ENCODE measurements around the gene AIM2.

The AIM2 gene, protein sequence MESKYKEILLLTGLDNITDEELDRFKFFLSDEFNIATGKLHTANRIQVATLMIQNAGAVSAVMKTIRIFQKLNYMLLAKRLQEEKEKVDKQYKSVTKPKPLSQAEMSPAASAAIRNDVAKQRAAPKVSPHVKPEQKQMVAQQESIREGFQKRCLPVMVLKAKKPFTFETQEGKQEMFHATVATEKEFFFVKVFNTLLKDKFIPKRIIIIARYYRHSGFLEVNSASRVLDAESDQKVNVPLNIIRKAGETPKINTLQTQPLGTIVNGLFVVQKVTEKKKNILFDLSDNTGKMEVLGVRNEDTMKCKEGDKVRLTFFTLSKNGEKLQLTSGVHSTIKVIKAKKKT

DNA sequence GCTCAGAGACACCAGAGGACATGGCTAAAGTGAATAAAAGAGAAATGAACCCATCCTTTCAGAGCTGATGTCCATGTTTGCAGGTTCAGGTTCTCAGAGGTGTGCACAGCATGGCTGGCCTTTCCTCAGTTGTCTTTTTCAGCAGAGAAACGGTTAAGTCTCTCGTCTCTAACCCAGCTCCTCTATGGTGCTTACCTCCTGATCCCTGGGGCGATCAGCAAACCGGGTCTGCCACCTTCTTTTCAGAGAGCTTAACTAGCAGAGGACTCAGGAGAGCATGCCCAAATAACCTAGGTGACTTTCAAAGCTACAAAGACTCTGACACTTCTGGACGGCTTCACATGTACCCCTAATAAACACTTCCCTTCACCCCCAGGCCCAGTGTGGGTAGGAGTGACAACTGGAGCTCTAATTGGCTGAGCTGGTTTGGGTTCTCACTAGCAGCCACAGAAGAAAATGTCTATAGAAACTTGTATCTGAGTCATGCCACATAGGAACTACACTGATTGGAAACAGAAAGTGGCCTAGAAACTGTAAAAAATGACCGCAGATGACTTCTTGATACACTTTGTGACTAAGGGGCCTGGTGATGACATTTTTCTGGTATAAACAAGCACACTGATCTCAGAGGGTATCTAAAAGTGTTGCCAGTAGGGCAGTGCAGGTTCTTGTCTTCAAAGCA, at the start of gene AIM2:
Gene AIM2 (minus strand): TSS at position 329 of the 682 bp plus-strand sequence. CDS start 3,267 bp downstream, outside the sequence.
- Histone ChIP-seq H3K4me3 (ENCODE audit: low read length) (peak within 1 kb of the TSS; percentile 66), H3F3A (ENCODE audit: insufficient read depth, low read length) (peaks cover 28% of the 10 kb centered on the region), H3K27ac (ENCODE audit: low read length) (peak within 1 kb of the TSS; percentile 85), H3K4me1 (ENCODE audit: low read length) (peaks cover 21% of the 10 kb centered on the region), H3K9ac (ENCODE audit: low read length) (peak within 1 kb of the TSS; percentile 68), H3K36me3 (replicated peaks; ENCODE audit: insufficient read depth, low read length) (no peaks in the 10 kb centered on the region), H3K79me2 (ENCODE audit: low read length) (peaks cover 15% of the 10 kb centered on the region), H3K27me3 (replicated peaks; ENCODE audit: insufficient read depth, low read length) (0 out of 2 replicates have a peak, but pooled peaks cover 3% of the 10 kb centered on the region), H2AFZ (ENCODE audit: low read length) (peak within 1 kb of the TSS; percentile 83), H3K9me3 (replicated peaks; ENCODE audit: insufficient read depth, low read length) (no peaks in the 10 kb centered on the region), H3K4me2 (ENCODE audit: low read depth, low read length) (peak within 1 kb of the TSS; percentile 82), H4K20me1 (ENCODE audit: insufficient read depth, low read length) (no peaks in the 10 kb centered on the region), H3K9me2 (replicated peaks; ENCODE audit: insufficient read depth, low read length) (no peaks in the 10 kb centered on the region)
- peak; percentile 96 for DNase-seq
- TF ChIP-seq, protein P1, sequence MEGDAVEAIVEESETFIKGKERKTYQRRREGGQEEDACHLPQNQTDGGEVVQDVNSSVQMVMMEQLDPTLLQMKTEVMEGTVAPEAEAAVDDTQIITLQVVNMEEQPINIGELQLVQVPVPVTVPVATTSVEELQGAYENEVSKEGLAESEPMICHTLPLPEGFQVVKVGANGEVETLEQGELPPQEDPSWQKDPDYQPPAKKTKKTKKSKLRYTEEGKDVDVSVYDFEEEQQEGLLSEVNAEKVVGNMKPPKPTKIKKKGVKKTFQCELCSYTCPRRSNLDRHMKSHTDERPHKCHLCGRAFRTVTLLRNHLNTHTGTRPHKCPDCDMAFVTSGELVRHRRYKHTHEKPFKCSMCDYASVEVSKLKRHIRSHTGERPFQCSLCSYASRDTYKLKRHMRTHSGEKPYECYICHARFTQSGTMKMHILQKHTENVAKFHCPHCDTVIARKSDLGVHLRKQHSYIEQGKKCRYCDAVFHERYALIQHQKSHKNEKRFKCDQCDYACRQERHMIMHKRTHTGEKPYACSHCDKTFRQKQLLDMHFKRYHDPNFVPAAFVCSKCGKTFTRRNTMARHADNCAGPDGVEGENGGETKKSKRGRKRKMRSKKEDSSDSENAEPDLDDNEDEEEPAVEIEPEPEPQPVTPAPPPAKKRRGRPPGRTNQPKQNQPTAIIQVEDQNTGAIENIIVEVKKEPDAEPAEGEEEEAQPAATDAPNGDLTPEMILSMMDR (IDR thresholded peaks at IDR 0.05; ENCODE audit: low read length) = no peak
- TF ChIP-seq EZH2 (optimal IDR thresholded peaks at IDR 0.05; ENCODE audit: low read depth, low read length) (no peak), EZH2phosphoT487 (IDR thresholded peaks at IDR 0.05; ENCODE audit: low read length) (no peak)

DNA sequence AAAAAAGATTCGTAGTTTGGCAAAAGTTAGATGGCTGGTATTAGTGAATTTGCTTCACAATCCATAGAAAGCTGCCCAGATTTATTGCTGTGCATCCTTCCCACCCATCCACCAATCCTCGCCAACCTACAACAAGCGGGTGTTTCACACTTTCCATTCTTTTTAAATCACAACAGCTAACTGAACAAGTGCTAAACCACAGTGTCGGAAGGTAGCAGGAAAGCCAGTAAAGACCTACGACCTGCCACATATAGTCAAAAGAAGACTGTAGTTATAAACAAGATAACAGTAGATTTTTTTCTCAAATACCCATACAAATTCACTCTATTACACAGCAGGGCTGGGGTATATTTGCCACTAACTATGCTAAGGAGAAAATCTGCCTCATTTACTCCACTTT, 47.0 kb upstream of the AIM2 start:
- no peaks in the 10 kb centered on the region for H3K27me3 ChIP-seq (replicated peaks; ENCODE audit: insufficient read depth, low read length)
- H3K4me1 ChIP-seq (ENCODE audit: low read length) = no peaks in the 10 kb centered on the region
- H3K9me2 ChIP-seq (replicated peaks; ENCODE audit: insufficient read depth, low read length) = 0 out of 2 replicates have a peak, but pooled peaks cover 3% of the 10 kb centered on the region
- no peak overlapping the region for H3K27ac ChIP-seq (ENCODE audit: low read length)
- no peak for DNase-seq
- H3K79me2 ChIP-seq (ENCODE audit: low read length) = no peaks in the 10 kb centered on the region
- H3K9ac ChIP-seq (ENCODE audit: low read length) = no peak overlapping the region
- no peak overlapping the region for H3K4me2 ChIP-seq (ENCODE audit: low read depth, low read length)
- no peaks in the 10 kb centered on the region for H4K20me1 ChIP-seq (ENCODE audit: insufficient read depth, low read length)
- no peaks in the 10 kb centered on the region for H3K9me3 ChIP-seq (replicated peaks; ENCODE audit: insufficient read depth, low read length)
- H3F3A ChIP-seq (ENCODE audit: insufficient read depth, low read length) = no peaks in the 10 kb centered on the region
- no peaks in the 10 kb centered on the region for H3K36me3 ChIP-seq (replicated peaks; ENCODE audit: insufficient read depth, low read length)
- H3K4me3 ChIP-seq (ENCODE audit: low read length) = no peak overlapping the region
- no peak for TF ChIP-seq EZH2phosphoT487 (IDR thresholded peaks at IDR 0.05; ENCODE audit: low read length)
- H2AFZ ChIP-seq (ENCODE audit: low read length) = no peak overlapping the region

DNA sequence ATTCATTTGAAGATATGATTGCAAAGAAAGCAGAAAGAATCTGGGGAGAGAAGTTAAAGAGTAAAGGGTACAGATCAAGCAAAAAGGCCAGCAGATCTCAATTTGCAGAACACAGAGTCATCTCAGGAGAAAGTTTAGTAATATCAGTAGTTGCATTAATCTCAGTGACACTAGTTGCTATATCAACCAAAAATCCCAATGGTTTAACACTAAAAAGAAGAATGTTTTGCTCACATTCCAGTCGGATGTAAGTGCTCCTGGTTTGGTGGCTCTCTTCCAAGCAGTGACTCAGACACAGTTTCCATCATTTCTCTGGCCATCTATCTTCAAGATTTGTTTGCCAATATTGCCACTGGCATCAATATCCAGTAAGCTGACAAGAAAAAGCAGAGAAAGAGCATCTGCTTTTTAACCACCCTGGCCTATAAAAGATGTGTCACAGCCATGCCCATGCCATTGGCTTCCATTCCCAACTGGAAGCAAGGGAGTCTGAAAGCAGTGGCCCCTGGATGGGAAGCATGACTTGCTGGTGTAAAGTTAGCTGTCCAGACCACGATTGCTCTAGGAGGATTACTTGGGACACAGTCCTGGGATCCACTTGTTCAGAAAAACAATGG, 45.5 kb upstream of the AIM2 start:
- DNase-seq = no peak
- H3K36me3 ChIP-seq (replicated peaks; ENCODE audit: insufficient read depth, low read length) = no peaks in the 10 kb centered on the region
- H4K20me1 ChIP-seq (ENCODE audit: insufficient read depth, low read length) = no peaks in the 10 kb centered on the region
- H3K27ac ChIP-seq (ENCODE audit: low read length) = no peak overlapping the region
- TF ChIP-seq EZH2phosphoT487 (IDR thresholded peaks at IDR 0.05; ENCODE audit: low read length) (no peak), EZH2 (optimal IDR thresholded peaks at IDR 0.05; ENCODE audit: low read depth, low read length) (no peak)
- TF ChIP-seq, protein P1 (IDR thresholded peaks at IDR 0.05; ENCODE audit: low read length) = no peak
- no peaks in the 10 kb centered on the region for H3K79me2 ChIP-seq (ENCODE audit: low read length)
- 0 out of 2 replicates have a peak, but pooled peaks cover 3% of the 10 kb centered on the region for H3K9me2 ChIP-seq (replicated peaks; ENCODE audit: insufficient read depth, low read length)
- H3F3A ChIP-seq (ENCODE audit: insufficient read depth, low read length) = no peaks in the 10 kb centered on the region
- H3K9me3 ChIP-seq (replicated peaks; ENCODE audit: insufficient read depth, low read length) = no peaks in the 10 kb centered on the region
- H3K9ac ChIP-seq (ENCODE audit: low read length) = no peak overlapping the region
- H3K27me3 ChIP-seq (replicated peaks; ENCODE audit: insufficient read depth, low read length) = no peaks in the 10 kb centered on the region
- H3K4me2 ChIP-seq (ENCODE audit: low read depth, low read length) = no peak overlapping the region
- no peak overlapping the region for H2AFZ ChIP-seq (ENCODE audit: low read length)
- H3K4me3 ChIP-seq (ENCODE audit: low read length) = no peak overlapping the region
- H3K4me1 ChIP-seq (ENCODE audit: low read length) = no peaks in the 10 kb centered on the region

Data from MM.1S (cell line).